Esophagus muscularis mucosa (tissue), 4 donors: ENCODE data around the gene AGAP1. TPM values are rescaled to one million over a fixed set of nuclear protein-coding genes. Genes with fewer than 3 reads are reported as not detected.

Experiments used
- DNase-seq: peaks from one replicate; pipeline ENCODE4 v3.0.0-alpha.2; 2017; ENCODE audit errors: extremely low spot score
- H3K27ac ChIP-seq, 4 donors: fragments of 200-600 bp; sonication (generic); replicated peaks in 1 of 4; 1 replicate in 3 of 4; 2 replicates in 1 of 4; pipeline ENCODE4 v1.5.1; 2016 to 2019; ENCODE audit warnings: mild to moderate bottlenecking in 1 of 4
- H3K27me3 ChIP-seq, 4 donors: fragments of 200-600 bp; sonication (generic); one replicate each; pipeline versions ENCODE4 v1.5.1 to v1.6.0; 2016 to 2019
- H3K36me3 ChIP-seq, 4 donors: fragments of 200-600 bp; sonication (generic); one replicate each; pipeline ENCODE4 v1.5.1; 2016 to 2019
- H3K4me1 ChIP-seq, 4 donors: fragments of 200-600 bp; sonication (generic); one replicate each; pipeline ENCODE4 v1.5.1; 2016 to 2019
- H3K4me3 ChIP-seq, 4 donors: fragments of 200-600 bp; sonication (generic); 1 replicate in 2 of 4; 2 replicates in 2 of 4; pipeline ENCODE4 v1.5.1; 2016 to 2019; ENCODE audit warnings: mild to moderate bottlenecking in 4 of 4, moderate library complexity in 1 of 4
- H3K9me3 ChIP-seq, 4 donors: fragments of 200-600 bp; sonication (generic); 1 replicate in 3 of 4; 2 replicates in 1 of 4; pipeline ENCODE4 v1.5.1; 2016 to 2019
- CTCF ChIP-seq, 3 experiments: fragments of 200-600 bp in 2 of 3; fragments of 450-650 bp in 1 of 3; sonication (generic) in 2 of 3; IDR thresholded peaks; one replicate each; pipeline ENCODE4 v1.5.1; 2017 to 2019; ENCODE audit warnings: antibody characterized with exemption in 3 of 3, mild to moderate bottlenecking in 2 of 3, moderate library complexity in 1 of 3
- EP300 ChIP-seq: sonication (generic); formaldehyde crosslinking; IDR thresholded peaks from one replicate; pipeline ENCODE4 v1.6.1; 2017; ENCODE audit warnings: antibody characterized with exemption
- POLR2A ChIP-seq: fragments of 450-650 bp; IDR thresholded peaks from one replicate; pipeline ENCODE4 v1.6.1; 2017; ENCODE audit warnings: antibody characterized with exemption, moderate library complexity, mild to moderate bottlenecking, low read depth
- POLR2AphosphoS5 ChIP-seq, 2 donors: sonication (generic); formaldehyde crosslinking; IDR thresholded peaks; one replicate each; pipeline ENCODE4 v1.6.1; 2017; ENCODE audit warnings: antibody characterized with exemption in 2 of 2
- WGBS: methylation state at CpG from one replicate; pipeline ENCODE4 v1.1.5; 2018; 5-methylcytosine and 5-hydroxymethylcytosine counted together
- intact Hi-C: fragments of 100-400 bp; cut with DNase I; formaldehyde crosslinking; loops from one replicate; pipeline ENCODE4 v1.15.1; 2023
- total RNA-seq, 4 donors: library from RNA; depleted of rRNA; stranded (reverse); fragments of >200 nt; gene quantifications; one replicate each; pipeline versions ENCODE4 v1.1.0 to v1.2.1, GENCODE V29; 2016

AGAP1 gene
- total RNA-seq, 4 donors from 2014 or later = 37.9 to 62.4 (median 47.2) TPM

- no peak for TF ChIP-seq EP300
- TF ChIP-seq CTCF (IDR thresholded peaks at IDR 0.05) = no peak
- no peak for TF ChIP-seq POLR2AphosphoS5 (IDR thresholded peaks at IDR 0.05)
- no peak for TF ChIP-seq POLR2A
- no peaks in the 10 kb centered on the region for H3K27me3 ChIP-seq
- peaks cover 0 to 10% (median 0%) of the 10 kb centered on the region in 4 donors for H3K36me3 ChIP-seq
- WGBS = 95% methylated on average over 5 of the region's 5 CpGs
- no peak overlapping the region for H3K4me3 ChIP-seq
- DNase-seq = no peak
- intact Hi-C loops = no loop called here
- no peaks in the 10 kb centered on the region for H3K9me3 ChIP-seq
- H3K27ac ChIP-seq = no peak overlapping the region
- H3K4me1 ChIP-seq = peaks cover 0 to 12% (median 4%) of the 10 kb centered on the region in 4 donors
These were observed 615.2 kb downstream of the AGAP1 start for GRCh38 chr2:236109061-236109460.

GRCh38 chr2:236109473-236109872, 615.6 kb downstream of the AGAP1 start:
- Histone ChIP-seq H3K36me3 (peaks cover 0 to 10% (median 0%) of the 10 kb centered on the region in 4 donors), H3K27ac (no peak overlapping the region), H3K27me3 (no peaks in the 10 kb centered on the region), H3K4me1 (peaks cover 0 to 12% (median 4%) of the 10 kb centered on the region in 4 donors), H3K4me3 (no peak overlapping the region), H3K9me3 (no peaks in the 10 kb centered on the region)
- 93% methylated on average over 21 of the region's 21 CpGs for WGBS
- intact Hi-C loops = no loop called here
- DNase-seq = no peak
- TF ChIP-seq POLR2A = no peak
- no peak for TF ChIP-seq EP300
- TF ChIP-seq CTCF (IDR thresholded peaks at IDR 0.05) = no peak
- no peak for TF ChIP-seq POLR2AphosphoS5 (IDR thresholded peaks at IDR 0.05)

GRCh38 chr2:236112466-236112865, 618.6 kb downstream of the AGAP1 start:
- intact Hi-C loops = no loop called here
- no peak overlapping the region for H3K27ac ChIP-seq
- H3K9me3 ChIP-seq = no peaks in the 10 kb centered on the region
- peaks cover 0 to 8% (median 2%) of the 10 kb centered on the region in 4 donors for H3K4me1 ChIP-seq
- peaks cover 0 to 10% (median 0%) of the 10 kb centered on the region in 4 donors for H3K36me3 ChIP-seq
- 88% methylated on average over 14 of the region's 14 CpGs for WGBS
- TF ChIP-seq POLR2A (no peak), EP300 (no peak), POLR2AphosphoS5 (IDR thresholded peaks at IDR 0.05) (no peak), CTCF (IDR thresholded peaks at IDR 0.05) (no peak)
- H3K27me3 ChIP-seq = no peaks in the 10 kb centered on the region
- no peak for DNase-seq
- H3K4me3 ChIP-seq = no peak overlapping the region

- DNase-seq = no peak
- Histone ChIP-seq H3K4me3 (no peak overlapping the region), H3K36me3 (peaks cover 0 to 10% (median 0%) of the 10 kb centered on the region in 4 donors), H3K4me1 (peaks cover 0 to 1% (median 0%) of the 10 kb centered on the region in 4 donors), H3K9me3 (no peaks in the 10 kb centered on the region), H3K27me3 (no peaks in the 10 kb centered on the region), H3K27ac (no peak overlapping the region)
- 96% methylated on average over 8 of the region's 8 CpGs for WGBS
- TF ChIP-seq CTCF (IDR thresholded peaks at IDR 0.05) (no peak), EP300 (no peak), POLR2A (no peak), POLR2AphosphoS5 (IDR thresholded peaks at IDR 0.05) (no peak)
- intact Hi-C loops = no loop called here
These were observed 619.6 kb downstream of the AGAP1 start for GRCh38 chr2:236113425-236113824.

- 92% methylated on average over 13 of the region's 13 CpGs for WGBS
- Histone ChIP-seq H3K9me3 (no peaks in the 10 kb centered on the region), H3K4me3 (no peak overlapping the region), H3K36me3 (peaks cover 0 to 10% (median 0%) of the 10 kb centered on the region in 4 donors), H3K27ac (no peak overlapping the region), H3K4me1 (no peaks in the 10 kb centered on the region), H3K27me3 (no peaks in the 10 kb centered on the region)
- intact Hi-C loops = no loop called here
- no peak for DNase-seq
- no peak for TF ChIP-seq EP300
- no peak for TF ChIP-seq CTCF (IDR thresholded peaks at IDR 0.05)
- no peak for TF ChIP-seq POLR2AphosphoS5 (IDR thresholded peaks at IDR 0.05)
- TF ChIP-seq POLR2A = no peak
These were observed 620.1 kb downstream of the AGAP1 start for GRCh38 chr2:236113948-236114347.
